ENCODE measurements around the gene PCED1A. TPM values are rescaled to one million over a fixed set of nuclear protein-coding genes. Genes with fewer than 3 reads are reported as not detected.

The PCED1A gene
- total and polyA plus RNA-seq, 9 of the 15 experiments (the other 6 are each of a cell fraction or from before 2014, with no cell fraction given): 1.5 to 11.5 (median 5.9) TPM

- TF ChIP-seq PRDM10 (IDR thresholded peaks at IDR 0.05; ENCODE audit: partially characterized antibody) (peak; percentile 67), ZNF717 (CRISPR knock-in tag; IDR thresholded peaks at IDR 0.05) (no peak), RNF219 (CRISPR knock-in tag; IDR thresholded peaks at IDR 0.05) (no peak), MYBL2 (IDR thresholded peaks at IDR 0.05; ENCODE audit: low read depth) (no peak), MYBL2 (CRISPR knock-in tag; IDR thresholded peaks at IDR 0.05; ENCODE audit: borderline replicate concordance) (no peak), TAL1 (IDR thresholded peaks at IDR 0.05) (no peak; the same call in 1 of the 2 replicates), SMARCE1 (IDR thresholded peaks at IDR 0.05) (0 out of 2 replicates have a peak, but pooled peaks have one; percentile 13), SETDB1 (IDR thresholded peaks at IDR 0.05; ENCODE audit: low read length) (no peak), SLC30A9 (CRISPR knock-in tag; IDR thresholded peaks at IDR 0.05) (no peak), MYNN (IDR thresholded peaks at IDR 0.05) (peak; percentile 47; the same call in 1 of the 2 replicates), MYNN (CRISPR knock-in tag; IDR thresholded peaks at IDR 0.05) (no peak), CBX1 (IDR thresholded peaks at IDR 0.05; ENCODE audit: low read depth) (peak; percentile 11; the same call in 1 of the 2 replicates), RBBP5 (IDR thresholded peaks at IDR 0.05; ENCODE audit: borderline replicate concordance, insufficient read depth, low read length, poor library complexity, severe bottlenecking) (peak; percentile 69)
- TF ChIP-seq, protein P1, sequence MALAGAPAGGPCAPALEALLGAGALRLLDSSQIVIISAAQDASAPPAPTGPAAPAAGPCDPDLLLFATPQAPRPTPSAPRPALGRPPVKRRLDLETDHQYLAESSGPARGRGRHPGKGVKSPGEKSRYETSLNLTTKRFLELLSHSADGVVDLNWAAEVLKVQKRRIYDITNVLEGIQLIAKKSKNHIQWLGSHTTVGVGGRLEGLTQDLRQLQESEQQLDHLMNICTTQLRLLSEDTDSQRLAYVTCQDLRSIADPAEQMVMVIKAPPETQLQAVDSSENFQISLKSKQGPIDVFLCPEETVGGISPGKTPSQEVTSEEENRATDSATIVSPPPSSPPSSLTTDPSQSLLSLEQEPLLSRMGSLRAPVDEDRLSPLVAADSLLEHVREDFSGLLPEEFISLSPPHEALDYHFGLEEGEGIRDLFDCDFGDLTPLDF (CRISPR knock-in tag; IDR thresholded peaks at IDR 0.05): no peak
- TF ChIP-seq, protein P2, sequence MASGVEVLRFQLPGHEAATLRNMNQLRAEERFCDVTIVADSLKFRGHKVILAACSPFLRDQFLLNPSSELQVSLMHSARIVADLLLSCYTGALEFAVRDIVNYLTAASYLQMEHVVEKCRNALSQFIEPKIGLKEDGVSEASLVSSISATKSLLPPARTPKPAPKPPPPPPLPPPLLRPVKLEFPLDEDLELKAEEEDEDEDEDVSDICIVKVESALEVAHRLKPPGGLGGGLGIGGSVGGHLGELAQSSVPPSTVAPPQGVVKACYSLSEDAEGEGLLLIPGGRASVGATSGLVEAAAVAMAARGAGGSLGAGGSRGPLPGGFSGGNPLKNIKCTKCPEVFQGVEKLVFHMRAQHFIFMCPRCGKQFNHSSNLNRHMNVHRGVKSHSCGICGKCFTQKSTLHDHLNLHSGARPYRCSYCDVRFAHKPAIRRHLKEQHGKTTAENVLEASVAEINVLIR (CRISPR knock-in tag; IDR thresholded peaks at IDR 0.05): no peak
- TF ChIP-seq, protein P3, sequence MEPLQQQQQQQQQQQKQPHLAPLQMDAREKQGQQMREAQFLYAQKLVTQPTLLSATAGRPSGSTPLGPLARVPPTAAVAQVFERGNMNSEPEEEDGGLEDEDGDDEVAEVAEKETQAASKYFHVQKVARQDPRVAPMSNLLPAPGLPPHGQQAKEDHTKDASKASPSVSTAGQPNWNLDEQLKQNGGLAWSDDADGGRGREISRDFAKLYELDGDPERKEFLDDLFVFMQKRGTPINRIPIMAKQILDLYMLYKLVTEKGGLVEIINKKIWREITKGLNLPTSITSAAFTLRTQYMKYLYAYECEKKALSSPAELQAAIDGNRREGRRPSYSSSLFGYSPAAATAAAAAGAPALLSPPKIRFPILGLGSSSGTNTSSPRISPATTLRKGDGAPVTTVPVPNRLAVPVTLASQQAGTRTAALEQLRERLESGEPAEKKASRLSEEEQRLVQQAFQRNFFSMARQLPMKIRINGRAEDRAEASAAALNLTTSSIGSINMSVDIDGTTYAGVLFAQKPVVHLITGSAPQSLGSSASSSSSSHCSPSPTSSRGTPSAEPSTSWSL (CRISPR knock-in tag; IDR thresholded peaks at IDR 0.05; ENCODE audit: borderline replicate concordance): no peak
- TF ChIP-seq, protein P4, sequence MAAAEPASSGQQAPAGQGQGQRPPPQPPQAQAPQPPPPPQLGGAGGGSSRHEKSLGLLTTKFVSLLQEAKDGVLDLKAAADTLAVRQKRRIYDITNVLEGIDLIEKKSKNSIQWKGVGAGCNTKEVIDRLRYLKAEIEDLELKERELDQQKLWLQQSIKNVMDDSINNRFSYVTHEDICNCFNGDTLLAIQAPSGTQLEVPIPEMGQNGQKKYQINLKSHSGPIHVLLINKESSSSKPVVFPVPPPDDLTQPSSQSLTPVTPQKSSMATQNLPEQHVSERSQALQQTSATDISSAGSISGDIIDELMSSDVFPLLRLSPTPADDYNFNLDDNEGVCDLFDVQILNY (CRISPR knock-in tag; IDR thresholded peaks at IDR 0.05): no peak
These were observed 32.1 kb upstream of the PCED1A start (continued) for GRCh38 chr20:2872459-2873009.
